H1 (cell line): ENCODE measurements around the gene EIPR1.

Source experiments
- ATF2 ChIP-seq: IDR thresholded peaks from 2 replicates; pipeline ENCODE4 v1.6.1; 2012; ENCODE audit warnings: low read length, inconsistent platforms
- BRCA1 ChIP-seq: IDR thresholded peaks from 2 replicates; pipeline ENCODE4 v1.6.1; 2012; ENCODE audit warnings: low read depth, low read length, improper control_type of control experiment
- CTCF ChIP-seq, 3 experiments: IDR thresholded peaks; 1 replicate in 2 of 3; 2 replicates in 1 of 3; pipeline versions ENCODE4 v1.5.1 to v1.6.1; 2011; ENCODE audit warnings: low read length in 3 of 3, mild to moderate bottlenecking in 3 of 3, inconsistent platforms in 2 of 3, low read depth in 1 of 3, moderate library complexity in 1 of 3; ENCODE audit not compliant: insufficient read depth in 1 of 3; ENCODE audit errors: control extremely low read depth in 1 of 3
- EZH2 ChIP-seq: fragments of 200-600 bp; sonication (generic); IDR thresholded peaks from 2 replicates; pipeline ENCODE4 v1.7.1; 2012; ENCODE audit warnings: low read depth, mild to moderate bottlenecking, moderate library complexity, low read length, inconsistent platforms; ENCODE audit not compliant: severe bottlenecking
- MAX ChIP-seq: IDR thresholded peaks from 2 replicates; pipeline ENCODE4 v1.6.1; 2012; ENCODE audit warnings: inconsistent platforms

- no peak for TF ChIP-seq CTCF (IDR thresholded peaks at IDR 0.05; ENCODE audit: control extremely low read depth in 1 of 3, insufficient read depth in 1 of 3, low read depth in 1 of 3, low read length in 3 of 3)
- TF ChIP-seq MAX, result no peak
- TF ChIP-seq ATF2, result no peak
- TF ChIP-seq EZH2, result no peak
- no peak for TF ChIP-seq BRCA1
Measured at GRCh38 chr2:3141696-3142095, 235.9 kb downstream of the EIPR1 start.
